HCT116 (cell line): ENCODE results near the gene STAG3. TPM values are rescaled to one million over a fixed set of nuclear protein-coding genes. Genes with fewer than 3 reads are reported as not detected.

Experiments
- ATAC-seq: fragments of 200-7000 bp; cut with Tn5 transposase; 2 replicates; pipeline ENCODE4 v1.9.1; 2020; ENCODE audit warnings: mild to moderate bottlenecking, moderate library complexity
- BruUV-seq: library from RNA; stranded (reverse); fragments of 400-500 nt; replicated peaks from 2 replicates; lab custom pipeline; 2021; lab: Mats Ljungman, UMichigan
- CTCF ChIA-PET: fragments of 300-600 bp; sonication (Branson Sonifier 250); formaldehyde crosslinking; loops from one replicate; lab custom pipeline; 2021; ENCODE audit warnings: antibody characterized with exemption; lab: Charles Lee
- POLR2A ChIA-PET: fragments of 300-600, 350-600 bp; sonication (Branson Sonifier 250); formaldehyde crosslinking; loops from one replicate; lab custom pipeline; 2021; ENCODE audit warnings: antibody characterized with exemption; lab: Charles Lee
- RAD21 ChIA-PET, 2 experiments: fragments of 300-600 bp; sonication (Branson Sonifier 250); formaldehyde crosslinking; loops; one replicate each; lab custom pipeline; 2023; ENCODE audit warnings: low total read pairs in 2 of 2; ENCODE audit not compliant: uncharacterized antibody in 2 of 2, unreplicated experiment in 2 of 2, low non-redundant PET in 1 of 2; lab: Charles Lee
- DNase-seq: peaks from one replicate; pipeline ENCODE4 v3.0.0-alpha.2; 2010; ENCODE audit warnings: low read depth, low spot score
- H2AFZ ChIP-seq: fragments of 200-600 bp; shearing (Covaris generic), sonication (generic); 2 replicates; pipeline ENCODE4 v1.6.1; 2017; ENCODE audit warnings: low read depth, mixed run types, mixed read lengths, antibody characterized with exemption, low read length; ENCODE audit not compliant: poor library complexity, severe bottlenecking
- H3K27ac ChIP-seq: 2 replicates; pipeline ENCODE4 v1.5.1; 2012; ENCODE audit warnings: low read depth, low read length
- H3K27me3 ChIP-seq: fragments of 200-600 bp; sonication (generic); 2 replicates; pipeline ENCODE4 v1.6.1; 2016; ENCODE audit warnings: mixed run types, low read length, mixed read lengths; ENCODE audit not compliant: insufficient read depth
- H3K36me3 ChIP-seq, 2 experiments: fragments of 200-500 bp in 1 of 2; fragments of 200-600 bp in 1 of 2; sonication (Bioruptor generic) in 1 of 2; sonication (generic) in 1 of 2; 2 replicates each; pipeline versions ENCODE4 v1.5.1 to v1.6.1; 2014 to 2016; ENCODE audit warnings: low read length in 2 of 2, inconsistent platforms in 1 of 2, mixed read lengths in 1 of 2, mixed run types in 1 of 2; ENCODE audit not compliant: insufficient read depth in 2 of 2, control insufficient read depth in 1 of 2
- H3K4me1 ChIP-seq, 2 experiments: fragments of 200-600 bp in 1 of 2; sonication (generic) in 1 of 2; 2 replicates each; pipeline versions ENCODE4 v1.5.1 to v1.6.1; 2012 to 2017; ENCODE audit warnings: low read length in 2 of 2, inconsistent platforms in 1 of 2, mild to moderate bottlenecking in 1 of 2, mixed read lengths in 1 of 2, mixed run types in 1 of 2, moderate library complexity in 1 of 2; ENCODE audit not compliant: insufficient read depth in 2 of 2, control insufficient read depth in 1 of 2
- H3K4me2 ChIP-seq: fragments of 200-600 bp; sonication (generic); 2 replicates; pipeline ENCODE4 v1.6.1; 2017; ENCODE audit warnings: mixed run types, low read length, mixed read lengths
- H3K4me3 ChIP-seq, 2 experiments: fragments of 200-600 bp in 1 of 2; sonication (generic) in 1 of 2; replicated peaks in 1 of 2; 2 replicates each; pipeline ENCODE4 v1.5.1; 2011 to 2016; ENCODE audit warnings: low read length in 2 of 2, control low read depth in 1 of 2, low read depth in 1 of 2, mild to moderate bottlenecking in 1 of 2, mixed read lengths in 1 of 2, mixed run types in 1 of 2
- H3K79me2 ChIP-seq: fragments of 200-600 bp; sonication (generic); 2 replicates; pipeline ENCODE4 v1.6.1; 2017; ENCODE audit warnings: mild to moderate bottlenecking, mixed run types, low read length, moderate library complexity, mixed read lengths; ENCODE audit not compliant: insufficient read depth
- H3K9ac ChIP-seq: fragments of 200-600 bp; sonication (generic); 2 replicates; pipeline ENCODE4 v1.6.1; 2016; ENCODE audit warnings: low read length, mixed read lengths
- H3K9me2 ChIP-seq: fragments of 200-600 bp; sonication (generic), shearing (Covaris generic); 2 replicates; pipeline ENCODE4 v1.6.1; 2017; ENCODE audit warnings: mixed run types, mild to moderate bottlenecking, moderate library complexity; ENCODE audit not compliant: insufficient read depth
- H3K9me3 ChIP-seq, 2 experiments: fragments of 200-500 bp in 1 of 2; fragments of 200-600 bp in 1 of 2; sonication (Bioruptor generic) in 1 of 2; sonication (generic) in 1 of 2; 2 replicates each; pipeline ENCODE4 v1.6.1; 2014 to 2017; ENCODE audit warnings: low read length in 2 of 2, mixed read lengths in 2 of 2, inconsistent platforms in 1 of 2, low read depth in 1 of 2, mild to moderate bottlenecking in 1 of 2, mixed run types in 1 of 2, moderate library complexity in 1 of 2; ENCODE audit not compliant: control insufficient read depth in 1 of 2, insufficient read depth in 1 of 2
- H4K20me1 ChIP-seq: fragments of 200-600 bp; sonication (generic), shearing (Covaris generic); 2 replicates; pipeline ENCODE4 v1.6.1; 2017; ENCODE audit warnings: mixed run types, mild to moderate bottlenecking, moderate library complexity; ENCODE audit not compliant: insufficient read depth
- EGR1 ChIP-seq: IDR thresholded peaks from 2 replicates; pipeline ENCODE4 v1.6.1; 2012; ENCODE audit warnings: low read depth
- EZH2 ChIP-seq: fragments of 200-600 bp; sonication (generic); IDR thresholded peaks from 2 replicates; pipeline ENCODE4 v1.6.1; 2017; ENCODE audit warnings: antibody characterized with exemption, mixed run types
- RAD21 ChIP-seq: IDR thresholded peaks from 2 replicates; pipeline ENCODE4 v1.6.1; 2012; ENCODE audit warnings: low read depth, mild to moderate bottlenecking
- intact Hi-C: fragments of 100-400 bp; cut with micrococcal nuclease; formaldehyde crosslinking; loops from 2 replicates; pipeline ENCODE4 v1.10.0; 2022
- total RNA-seq: library from RNA; stranded (reverse); gene quantifications from one replicate; pipeline ENCODE4 v1.2.1, GENCODE V29; 2021; ENCODE audit not compliant: unreplicated experiment
- TF ChIP-seq, protein P1 (sequence below): IDR thresholded peaks from 2 replicates; pipeline ENCODE4 v1.6.1; 2012; ENCODE audit warnings: low read depth
- TF ChIP-seq, protein P2 (sequence below), 3 experiments: fragments of 200-600 bp in 1 of 3; sonication (generic) in 1 of 3; IDR thresholded peaks in 2 of 3; conservative IDR thresholded peaks in 1 of 3; 2 replicates each; pipeline ENCODE4 v1.5.1; 2012 to 2017; ENCODE audit warnings: low read depth in 2 of 3, low read length in 2 of 3, antibody characterized with exemption in 1 of 3, borderline replicate concordance in 1 of 3, control low read depth in 1 of 3, mild to moderate bottlenecking in 1 of 3, mixed read lengths in 1 of 3, mixed run types in 1 of 3, moderate library complexity in 1 of 3; ENCODE audit not compliant: insufficient read depth in 1 of 3
- TF ChIP-seq, protein P3 (sequence below): IDR thresholded peaks from 2 replicates; pipeline ENCODE4 v1.6.1; 2012

STAG3 gene
- total RNA-seq, 1 experiment from 2014 or later, result 1.2 TPM

DNA sequence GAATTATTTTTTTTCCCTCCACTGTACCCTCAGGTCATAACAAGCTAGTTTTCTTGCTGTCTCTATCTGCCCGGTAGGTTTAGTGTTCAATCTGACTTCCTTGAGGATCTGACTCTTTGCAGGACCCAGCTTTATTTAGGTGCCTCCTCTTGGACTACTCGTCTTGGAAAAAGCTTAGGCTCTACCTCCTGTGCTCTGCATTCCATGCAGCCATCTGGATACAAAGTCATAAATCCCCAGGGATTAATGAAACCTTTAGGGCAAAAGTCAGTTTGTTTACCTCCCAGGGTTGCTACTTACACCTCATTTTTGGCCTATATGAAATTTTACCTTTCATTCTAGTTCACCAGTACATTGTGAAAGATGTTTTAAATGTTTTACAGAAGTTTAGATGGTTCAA, 8.0 kb downstream of the STAG3 start (continued):
- TF ChIP-seq, protein P1, sequence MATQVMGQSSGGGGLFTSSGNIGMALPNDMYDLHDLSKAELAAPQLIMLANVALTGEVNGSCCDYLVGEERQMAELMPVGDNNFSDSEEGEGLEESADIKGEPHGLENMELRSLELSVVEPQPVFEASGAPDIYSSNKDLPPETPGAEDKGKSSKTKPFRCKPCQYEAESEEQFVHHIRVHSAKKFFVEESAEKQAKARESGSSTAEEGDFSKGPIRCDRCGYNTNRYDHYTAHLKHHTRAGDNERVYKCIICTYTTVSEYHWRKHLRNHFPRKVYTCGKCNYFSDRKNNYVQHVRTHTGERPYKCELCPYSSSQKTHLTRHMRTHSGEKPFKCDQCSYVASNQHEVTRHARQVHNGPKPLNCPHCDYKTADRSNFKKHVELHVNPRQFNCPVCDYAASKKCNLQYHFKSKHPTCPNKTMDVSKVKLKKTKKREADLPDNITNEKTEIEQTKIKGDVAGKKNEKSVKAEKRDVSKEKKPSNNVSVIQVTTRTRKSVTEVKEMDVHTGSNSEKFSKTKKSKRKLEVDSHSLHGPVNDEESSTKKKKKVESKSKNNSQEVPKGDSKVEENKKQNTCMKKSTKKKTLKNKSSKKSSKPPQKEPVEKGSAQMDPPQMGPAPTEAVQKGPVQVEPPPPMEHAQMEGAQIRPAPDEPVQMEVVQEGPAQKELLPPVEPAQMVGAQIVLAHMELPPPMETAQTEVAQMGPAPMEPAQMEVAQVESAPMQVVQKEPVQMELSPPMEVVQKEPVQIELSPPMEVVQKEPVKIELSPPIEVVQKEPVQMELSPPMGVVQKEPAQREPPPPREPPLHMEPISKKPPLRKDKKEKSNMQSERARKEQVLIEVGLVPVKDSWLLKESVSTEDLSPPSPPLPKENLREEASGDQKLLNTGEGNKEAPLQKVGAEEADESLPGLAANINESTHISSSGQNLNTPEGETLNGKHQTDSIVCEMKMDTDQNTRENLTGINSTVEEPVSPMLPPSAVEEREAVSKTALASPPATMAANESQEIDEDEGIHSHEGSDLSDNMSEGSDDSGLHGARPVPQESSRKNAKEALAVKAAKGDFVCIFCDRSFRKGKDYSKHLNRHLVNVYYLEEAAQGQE, result no peak
- TF ChIP-seq EZH2, result no peak
- TF ChIP-seq, protein P2, sequence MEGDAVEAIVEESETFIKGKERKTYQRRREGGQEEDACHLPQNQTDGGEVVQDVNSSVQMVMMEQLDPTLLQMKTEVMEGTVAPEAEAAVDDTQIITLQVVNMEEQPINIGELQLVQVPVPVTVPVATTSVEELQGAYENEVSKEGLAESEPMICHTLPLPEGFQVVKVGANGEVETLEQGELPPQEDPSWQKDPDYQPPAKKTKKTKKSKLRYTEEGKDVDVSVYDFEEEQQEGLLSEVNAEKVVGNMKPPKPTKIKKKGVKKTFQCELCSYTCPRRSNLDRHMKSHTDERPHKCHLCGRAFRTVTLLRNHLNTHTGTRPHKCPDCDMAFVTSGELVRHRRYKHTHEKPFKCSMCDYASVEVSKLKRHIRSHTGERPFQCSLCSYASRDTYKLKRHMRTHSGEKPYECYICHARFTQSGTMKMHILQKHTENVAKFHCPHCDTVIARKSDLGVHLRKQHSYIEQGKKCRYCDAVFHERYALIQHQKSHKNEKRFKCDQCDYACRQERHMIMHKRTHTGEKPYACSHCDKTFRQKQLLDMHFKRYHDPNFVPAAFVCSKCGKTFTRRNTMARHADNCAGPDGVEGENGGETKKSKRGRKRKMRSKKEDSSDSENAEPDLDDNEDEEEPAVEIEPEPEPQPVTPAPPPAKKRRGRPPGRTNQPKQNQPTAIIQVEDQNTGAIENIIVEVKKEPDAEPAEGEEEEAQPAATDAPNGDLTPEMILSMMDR (IDR thresholded peaks at IDR 0.05 in 2 of 3, conservative IDR thresholded peaks at IDR 0.05 in 1 of 3; ENCODE audit: borderline replicate concordance in 1 of 3, insufficient read depth in 1 of 3, low read depth in 2 of 3, low read length in 2 of 3), result no peak
- TF ChIP-seq EGR1, result no peak

DNA sequence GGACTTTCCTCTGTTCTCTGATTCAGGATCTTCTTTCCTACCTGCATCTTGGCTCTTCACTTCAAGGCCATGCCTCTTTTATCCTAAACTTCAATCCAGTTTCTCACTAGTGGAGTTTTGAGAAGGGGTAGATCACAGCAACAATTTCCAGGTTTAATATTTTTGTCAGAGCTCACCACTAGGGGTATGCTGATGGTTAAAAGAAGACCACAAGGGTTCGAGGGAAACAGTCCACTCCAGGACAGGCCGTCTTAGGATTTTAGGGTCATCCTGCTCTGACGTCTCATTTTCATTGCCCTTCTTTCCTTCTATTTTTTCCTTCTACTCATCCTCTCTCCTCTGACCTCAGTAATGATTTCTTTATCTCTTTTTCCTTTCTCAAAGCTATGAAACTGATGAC, 11.3 kb downstream of the STAG3 start:
- no peaks in the 10 kb centered on the region for H3K36me3 ChIP-seq
- no peak overlapping the region for H3K4me3 ChIP-seq
- no peak overlapping the region for H3K4me2 ChIP-seq
- no peaks in the 10 kb centered on the region for H3K9me3 ChIP-seq
- H3K9ac ChIP-seq, result no peak overlapping the region
- intact Hi-C loops, result no loop called here
- TF ChIP-seq, protein P3, sequence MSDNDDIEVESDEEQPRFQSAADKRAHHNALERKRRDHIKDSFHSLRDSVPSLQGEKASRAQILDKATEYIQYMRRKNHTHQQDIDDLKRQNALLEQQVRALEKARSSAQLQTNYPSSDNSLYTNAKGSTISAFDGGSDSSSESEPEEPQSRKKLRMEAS, result no peak
- no peak for TF ChIP-seq RAD21
- TF ChIP-seq, protein P2 (IDR thresholded peaks at IDR 0.05 in 2 of 3, conservative IDR thresholded peaks at IDR 0.05 in 1 of 3; ENCODE audit: borderline replicate concordance in 1 of 3, insufficient read depth in 1 of 3, low read depth in 2 of 3, low read length in 2 of 3), result peak in 1 of 3 experiments; percentile 32; a peak in 1 of 6 replicates
- TF ChIP-seq, all 23 proteins: peak for 1
- DNase-seq (no peak), ATAC-seq (peak; percentile 64; the same call in 1 of the 2 replicates)
- no peak overlapping the region for H2AFZ ChIP-seq
- H3K27me3 ChIP-seq, result no peaks in the 10 kb centered on the region
- H3K4me1 ChIP-seq, result peaks cover 0 to 4% of the 10 kb centered on the region in 2 experiments; a peak in 2 of 4 replicates
- POLR2A ChIA-PET, result no interaction called here
- H3K79me2 ChIP-seq, result no peaks in the 10 kb centered on the region
- H4K20me1 ChIP-seq, result no peaks in the 10 kb centered on the region
- no peak overlapping the region for H3K27ac ChIP-seq
- RAD21 ChIA-PET, result no interaction called here
- no TSS peak for BruUV-seq
- CTCF ChIA-PET, result interaction anchor here (0.7 to 2.2 kb wide), 4 partner anchors 9 to 155 kb away, joined by 3 to 11 read pairs (median 6); partner anchors contain the start of genes GPC2 and STAG3
- H3K9me2 ChIP-seq, result no peaks in the 10 kb centered on the region
